H1 (cell line): ENCODE results near the gene ELMO1. TPM values are rescaled to one million over a fixed set of nuclear protein-coding genes. Genes with fewer than 3 reads are reported as not detected.

ENCODE experiments used
- KDM1A ChIP-seq: fragments of 200-600, 300-600 bp; sonication (generic); IDR thresholded peaks from 2 replicates; pipeline ENCODE4 v1.7.1; 2016; ENCODE audit warnings: mild to moderate bottlenecking, low read length, borderline replicate concordance
- MAX ChIP-seq: IDR thresholded peaks from 2 replicates; pipeline ENCODE4 v1.6.1; 2012; ENCODE audit warnings: inconsistent platforms
- TBP ChIP-seq: IDR thresholded peaks from 2 replicates; pipeline ENCODE4 v1.6.1; 2011; ENCODE audit warnings: low read depth, low read length, improper control_type of control experiment
- TCF12 ChIP-seq: IDR thresholded peaks from 2 replicates; pipeline ENCODE4 v1.6.1; 2011; ENCODE audit warnings: low read depth, mild to moderate bottlenecking, low read length
- polyA plus RNA-seq, 7 experiments: library from polyadenylated mRNA; depleted of rRNA in 3 of 7; stranded (reverse) in 5 of 7; unstranded in 2 of 7; fragments of >200 nt in 5 of 7; fragments of 200-250 nt in 2 of 7; gene quantifications; 1 replicate in 5 of 7; 2 replicates in 1 of 7; 4 replicates in 1 of 7; pipeline versions ENCODE4 v1.2.1 to v1.2.3, GENCODE V29; 2011 to 2013; ENCODE audit warnings: missing spikeins in 2 of 7, mixed read lengths in 2 of 7
- total RNA-seq: library from RNA; stranded (reverse); fragmentation: NEBNext Ultra II Directional; extraction: Animal tissue kit (Norgen Biotek cat#: 25700); gene quantifications from 2 replicates; pipeline ENCODE4 v1.2.1, GENCODE V29; 2021
- TF ChIP-seq, protein P1 (sequence below): fragments of 300-600 bp; sonication (generic); IDR thresholded peaks from 2 replicates; pipeline ENCODE4 v1.7.1; 2012; ENCODE audit warnings: low read length, moderate library complexity, mild to moderate bottlenecking, inconsistent platforms; ENCODE audit not compliant: insufficient replicate concordance

The ELMO1 gene
- total and polyA plus RNA-seq, 2 of the 8 experiments (the other 6 are each of a cell fraction or from before 2014, with no cell fraction given), result 18.4 to 21.0 TPM

- TF ChIP-seq, protein P1, sequence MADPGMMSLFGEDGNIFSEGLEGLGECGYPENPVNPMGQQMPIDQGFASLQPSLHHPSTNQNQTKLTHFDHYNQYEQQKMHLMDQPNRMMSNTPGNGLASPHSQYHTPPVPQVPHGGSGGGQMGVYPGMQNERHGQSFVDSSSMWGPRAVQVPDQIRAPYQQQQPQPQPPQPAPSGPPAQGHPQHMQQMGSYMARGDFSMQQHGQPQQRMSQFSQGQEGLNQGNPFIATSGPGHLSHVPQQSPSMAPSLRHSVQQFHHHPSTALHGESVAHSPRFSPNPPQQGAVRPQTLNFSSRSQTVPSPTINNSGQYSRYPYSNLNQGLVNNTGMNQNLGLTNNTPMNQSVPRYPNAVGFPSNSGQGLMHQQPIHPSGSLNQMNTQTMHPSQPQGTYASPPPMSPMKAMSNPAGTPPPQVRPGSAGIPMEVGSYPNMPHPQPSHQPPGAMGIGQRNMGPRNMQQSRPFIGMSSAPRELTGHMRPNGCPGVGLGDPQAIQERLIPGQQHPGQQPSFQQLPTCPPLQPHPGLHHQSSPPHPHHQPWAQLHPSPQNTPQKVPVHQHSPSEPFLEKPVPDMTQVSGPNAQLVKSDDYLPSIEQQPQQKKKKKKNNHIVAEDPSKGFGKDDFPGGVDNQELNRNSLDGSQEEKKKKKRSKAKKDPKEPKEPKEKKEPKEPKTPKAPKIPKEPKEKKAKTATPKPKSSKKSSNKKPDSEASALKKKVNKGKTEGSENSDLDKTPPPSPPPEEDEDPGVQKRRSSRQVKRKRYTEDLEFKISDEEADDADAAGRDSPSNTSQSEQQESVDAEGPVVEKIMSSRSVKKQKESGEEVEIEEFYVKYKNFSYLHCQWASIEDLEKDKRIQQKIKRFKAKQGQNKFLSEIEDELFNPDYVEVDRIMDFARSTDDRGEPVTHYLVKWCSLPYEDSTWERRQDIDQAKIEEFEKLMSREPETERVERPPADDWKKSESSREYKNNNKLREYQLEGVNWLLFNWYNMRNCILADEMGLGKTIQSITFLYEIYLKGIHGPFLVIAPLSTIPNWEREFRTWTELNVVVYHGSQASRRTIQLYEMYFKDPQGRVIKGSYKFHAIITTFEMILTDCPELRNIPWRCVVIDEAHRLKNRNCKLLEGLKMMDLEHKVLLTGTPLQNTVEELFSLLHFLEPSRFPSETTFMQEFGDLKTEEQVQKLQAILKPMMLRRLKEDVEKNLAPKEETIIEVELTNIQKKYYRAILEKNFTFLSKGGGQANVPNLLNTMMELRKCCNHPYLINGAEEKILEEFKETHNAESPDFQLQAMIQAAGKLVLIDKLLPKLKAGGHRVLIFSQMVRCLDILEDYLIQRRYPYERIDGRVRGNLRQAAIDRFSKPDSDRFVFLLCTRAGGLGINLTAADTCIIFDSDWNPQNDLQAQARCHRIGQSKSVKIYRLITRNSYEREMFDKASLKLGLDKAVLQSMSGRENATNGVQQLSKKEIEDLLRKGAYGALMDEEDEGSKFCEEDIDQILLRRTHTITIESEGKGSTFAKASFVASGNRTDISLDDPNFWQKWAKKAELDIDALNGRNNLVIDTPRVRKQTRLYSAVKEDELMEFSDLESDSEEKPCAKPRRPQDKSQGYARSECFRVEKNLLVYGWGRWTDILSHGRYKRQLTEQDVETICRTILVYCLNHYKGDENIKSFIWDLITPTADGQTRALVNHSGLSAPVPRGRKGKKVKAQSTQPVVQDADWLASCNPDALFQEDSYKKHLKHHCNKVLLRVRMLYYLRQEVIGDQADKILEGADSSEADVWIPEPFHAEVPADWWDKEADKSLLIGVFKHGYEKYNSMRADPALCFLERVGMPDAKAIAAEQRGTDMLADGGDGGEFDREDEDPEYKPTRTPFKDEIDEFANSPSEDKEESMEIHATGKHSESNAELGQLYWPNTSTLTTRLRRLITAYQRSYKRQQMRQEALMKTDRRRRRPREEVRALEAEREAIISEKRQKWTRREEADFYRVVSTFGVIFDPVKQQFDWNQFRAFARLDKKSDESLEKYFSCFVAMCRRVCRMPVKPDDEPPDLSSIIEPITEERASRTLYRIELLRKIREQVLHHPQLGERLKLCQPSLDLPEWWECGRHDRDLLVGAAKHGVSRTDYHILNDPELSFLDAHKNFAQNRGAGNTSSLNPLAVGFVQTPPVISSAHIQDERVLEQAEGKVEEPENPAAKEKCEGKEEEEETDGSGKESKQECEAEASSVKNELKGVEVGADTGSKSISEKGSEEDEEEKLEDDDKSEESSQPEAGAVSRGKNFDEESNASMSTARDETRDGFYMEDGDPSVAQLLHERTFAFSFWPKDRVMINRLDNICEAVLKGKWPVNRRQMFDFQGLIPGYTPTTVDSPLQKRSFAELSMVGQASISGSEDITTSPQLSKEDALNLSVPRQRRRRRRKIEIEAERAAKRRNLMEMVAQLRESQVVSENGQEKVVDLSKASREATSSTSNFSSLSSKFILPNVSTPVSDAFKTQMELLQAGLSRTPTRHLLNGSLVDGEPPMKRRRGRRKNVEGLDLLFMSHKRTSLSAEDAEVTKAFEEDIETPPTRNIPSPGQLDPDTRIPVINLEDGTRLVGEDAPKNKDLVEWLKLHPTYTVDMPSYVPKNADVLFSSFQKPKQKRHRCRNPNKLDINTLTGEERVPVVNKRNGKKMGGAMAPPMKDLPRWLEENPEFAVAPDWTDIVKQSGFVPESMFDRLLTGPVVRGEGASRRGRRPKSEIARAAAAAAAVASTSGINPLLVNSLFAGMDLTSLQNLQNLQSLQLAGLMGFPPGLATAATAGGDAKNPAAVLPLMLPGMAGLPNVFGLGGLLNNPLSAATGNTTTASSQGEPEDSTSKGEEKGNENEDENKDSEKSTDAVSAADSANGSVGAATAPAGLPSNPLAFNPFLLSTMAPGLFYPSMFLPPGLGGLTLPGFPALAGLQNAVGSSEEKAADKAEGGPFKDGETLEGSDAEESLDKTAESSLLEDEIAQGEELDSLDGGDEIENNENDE, result no peak
- TF ChIP-seq MAX (no peak), TBP (no peak), TCF12 (no peak), KDM1A (no peak)
Measured at GRCh38 chr7:37275078-37275710, 173.5 kb downstream of the ELMO1 start (continued).
